GM19351 (cell line): ENCODE data around the gene DYNLT2.
A peak's percentile ranks its signal among the peaks of the same experiment; 100 is the strongest.

Experiments used
- ATAC-seq: cut with Tn5 transposase; IDR thresholded peaks from one replicate; pipeline ENCODE4 v1.9.1; 2021; ENCODE audit warnings: mild to moderate bottlenecking, moderate library complexity; ENCODE audit not compliant: unreplicated experiment

DYNLT2 gene

GRCh38 chr6:169738976-169739529 is 12.3 kb downstream of the DYNLT2 start:
- ATAC-seq = no peak

GRCh38 chr6:169738204-169738975 is 13.0 kb downstream of the DYNLT2 start:
- no peak for ATAC-seq

DNA sequence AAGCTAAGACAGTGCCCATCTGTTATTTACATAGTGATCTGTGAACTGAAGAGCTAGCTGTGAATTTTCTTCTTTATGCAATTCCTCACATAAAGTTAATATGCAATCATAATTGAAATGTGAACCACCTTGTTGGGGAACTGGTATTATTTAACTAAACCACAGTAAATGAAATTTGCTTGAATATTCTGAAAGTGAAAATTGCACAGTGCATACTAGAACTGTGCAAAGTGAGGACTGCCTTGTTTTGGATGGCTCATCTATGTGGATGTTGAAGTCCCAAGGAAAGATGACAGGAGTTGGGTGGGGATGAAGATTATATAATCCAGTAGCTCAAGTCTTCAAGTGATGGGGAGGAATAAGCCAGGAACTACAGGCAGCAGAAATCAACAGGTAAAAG is 21.4 kb downstream of the DYNLT2 start:
- ATAC-seq = no peak

DNA sequence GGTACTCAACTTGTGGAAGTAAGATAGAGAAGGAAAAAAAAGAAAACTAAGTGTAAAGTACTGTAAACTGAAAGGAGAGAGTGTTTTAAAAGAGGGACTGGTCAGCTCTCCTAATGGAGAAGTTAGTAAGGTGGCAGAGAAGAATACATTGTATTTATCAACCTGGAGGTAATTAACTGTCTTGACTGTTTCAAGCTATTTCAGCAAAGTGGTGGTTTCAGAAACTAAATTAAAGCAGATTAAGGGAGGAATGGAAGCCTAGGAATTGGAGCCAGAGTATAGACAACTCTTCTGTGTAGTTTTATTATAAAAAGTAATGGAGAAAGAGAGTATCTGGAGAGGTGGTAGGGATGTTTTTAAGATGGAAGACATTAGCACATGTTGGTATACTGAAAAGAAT is 24.4 kb downstream of the DYNLT2 start:
- ATAC-seq = no peak

DNA sequence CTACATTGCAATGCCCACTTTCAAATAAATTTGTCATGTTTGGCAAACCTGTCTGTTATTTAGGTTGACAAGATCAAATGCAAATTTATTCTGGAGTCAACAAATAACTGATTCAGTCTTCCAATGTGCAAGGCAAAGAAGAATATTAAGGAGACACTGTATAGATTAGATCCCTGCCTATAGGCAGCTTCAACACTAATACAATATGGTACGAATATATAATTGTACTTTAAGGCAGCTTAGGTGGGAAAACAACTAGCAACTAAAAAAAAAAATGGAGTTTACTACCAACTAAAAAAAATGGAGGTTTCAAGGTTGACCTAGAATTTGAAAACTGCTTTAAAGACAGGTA is 25.3 kb downstream of the DYNLT2 start:
- ATAC-seq = no peak

DNA sequence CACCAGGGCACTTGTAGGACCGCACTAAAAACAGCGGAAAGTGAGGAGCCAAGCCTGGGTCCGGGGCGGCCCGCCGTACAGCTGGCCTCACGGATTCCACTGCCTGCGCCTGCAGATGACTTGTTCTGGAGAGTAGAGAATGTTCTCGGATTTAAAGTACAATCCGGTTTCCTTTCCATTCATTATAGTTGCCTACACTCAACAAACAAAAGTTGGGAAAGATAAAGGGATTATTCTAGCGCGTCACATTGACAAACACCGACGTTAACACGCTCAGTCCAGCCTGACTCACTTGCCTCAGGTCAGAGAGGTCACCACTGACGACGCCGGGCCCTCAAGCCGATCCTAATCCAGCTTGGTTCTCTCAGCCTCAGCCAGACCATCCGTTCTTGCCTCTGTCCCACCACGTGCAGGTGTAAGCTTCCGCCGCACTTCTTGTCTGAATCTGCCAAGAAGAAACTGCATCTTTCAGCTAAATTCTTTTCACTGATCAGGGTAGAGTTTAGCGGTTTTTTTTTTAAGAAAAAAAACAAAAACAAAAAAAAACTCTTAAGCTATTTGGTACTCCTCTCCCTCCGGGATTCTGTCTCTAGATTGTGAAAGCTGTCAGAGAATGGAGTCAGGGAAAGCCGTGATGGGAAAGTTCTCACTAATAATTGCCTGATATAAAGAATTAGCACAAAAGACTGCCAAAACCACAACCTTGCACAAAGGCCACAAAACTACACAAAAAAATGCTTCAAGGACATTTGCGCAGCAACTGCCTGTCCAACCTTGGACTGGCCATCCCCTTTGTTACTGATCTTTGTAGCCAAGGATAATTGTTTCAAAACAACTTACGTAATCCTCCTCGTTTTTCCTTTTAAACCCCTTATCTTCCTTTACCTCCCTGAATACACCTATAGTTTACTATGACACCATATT is 26.0 kb downstream of the DYNLT2 start:
- ATAC-seq = peak; percentile 21

GRCh38 chr6:169724494-169725124 is 26.8 kb downstream of the DYNLT2 start, which contains the start of gene PHF10:
TSS of gene PHF10 (minus strand) at chr6:169724500. CDS start at chr6:169723931, 569 bp downstream.
- peak; percentile 40 for ATAC-seq

- ATAC-seq = peak; percentile 34
Observed at GRCh38 chr6:169723991-169724493, 27.3 kb downstream of the DYNLT2 start.

GRCh38 chr6:169723200-169723909 is 28.0 kb downstream of the DYNLT2 start:
- ATAC-seq = peak; percentile 37

DNA sequence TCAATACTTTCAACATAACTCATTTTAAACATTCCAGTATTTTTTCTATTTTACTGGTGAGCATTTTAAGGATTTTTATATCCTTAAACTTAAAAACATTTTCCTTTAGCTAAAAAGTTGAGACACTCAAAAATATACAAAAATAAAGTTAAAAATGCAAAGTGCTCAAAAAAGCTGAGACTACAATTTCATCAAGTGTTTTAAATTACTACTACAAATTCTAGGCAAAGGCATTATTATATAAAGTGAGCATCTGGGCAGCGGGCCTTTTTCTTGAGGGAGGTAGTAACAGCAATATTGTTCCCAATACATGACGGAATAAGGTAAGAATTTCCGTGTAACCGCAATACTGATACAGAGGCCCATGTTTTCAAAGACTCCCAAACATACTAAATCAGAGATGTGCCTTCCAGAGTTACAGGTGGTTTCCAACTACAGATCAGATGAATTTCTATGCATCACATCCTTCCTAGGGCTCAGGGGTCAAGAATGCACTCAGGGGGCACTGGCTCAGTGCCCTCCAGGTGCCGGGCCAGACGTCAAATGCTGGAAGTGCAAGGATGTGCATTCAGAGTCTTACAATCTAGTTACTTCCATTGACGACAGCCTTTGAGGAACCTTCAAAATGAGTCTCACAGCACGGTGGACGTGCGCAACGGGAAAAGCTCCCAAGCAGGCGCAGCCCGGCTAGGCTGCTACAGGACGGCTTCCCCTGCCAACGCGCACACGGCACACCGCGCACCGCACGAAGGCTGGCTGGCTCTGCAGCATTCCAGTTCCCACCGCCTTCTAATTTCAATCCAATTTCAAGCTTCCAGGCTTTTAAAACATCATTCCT is 28.8 kb downstream of the DYNLT2 start:
- peak; percentile 17 for ATAC-seq

DNA sequence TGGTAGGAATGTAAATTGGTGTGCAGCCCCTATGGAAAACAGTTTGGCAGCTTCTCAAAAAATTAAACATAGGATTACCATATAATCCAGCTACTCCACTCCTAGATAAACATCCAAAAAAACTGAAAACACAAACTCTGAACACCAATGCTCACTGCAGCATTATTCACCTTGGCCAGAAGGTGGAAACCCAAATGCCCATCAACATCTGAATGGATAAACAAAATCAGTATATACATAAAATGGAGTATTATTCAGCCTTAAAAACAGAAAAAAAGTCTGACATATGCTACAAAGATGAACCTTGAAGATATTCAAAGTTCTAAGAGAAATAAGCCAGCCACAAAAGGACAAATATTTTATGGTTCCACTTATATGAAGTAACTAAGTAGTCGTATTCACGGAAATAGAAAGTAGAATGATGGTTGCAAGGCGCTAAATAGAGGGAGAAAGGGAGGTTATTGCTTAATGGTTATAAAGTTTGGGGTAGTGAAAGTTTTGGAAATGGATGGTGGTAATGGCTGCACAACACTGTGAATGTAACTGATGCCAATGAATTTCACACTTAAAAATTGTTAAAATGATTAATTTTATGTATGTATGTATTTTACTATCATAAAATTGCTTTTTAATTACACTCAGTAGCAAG is 31.0 kb downstream of the DYNLT2 start:
- no peak for ATAC-seq

DNA sequence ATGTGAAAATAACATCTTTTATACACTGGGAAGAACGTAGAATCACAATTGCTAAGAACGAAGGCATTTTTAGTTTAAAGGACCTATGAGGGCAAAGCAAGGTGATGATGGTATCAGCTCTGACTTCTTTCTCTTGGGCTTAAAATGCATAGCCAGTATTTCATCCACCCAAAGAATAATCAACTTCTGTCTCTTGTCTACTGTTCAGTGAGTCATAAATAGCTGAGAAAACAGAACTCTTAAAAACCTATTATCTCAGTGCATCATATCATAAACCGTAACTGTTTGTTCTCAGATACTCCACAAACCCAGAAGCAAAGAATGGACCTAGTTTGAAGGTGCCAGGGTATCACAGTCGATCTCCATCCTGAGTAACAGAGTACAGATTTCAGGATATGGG is 32.3 kb downstream of the DYNLT2 start:
- no peak for ATAC-seq

DNA sequence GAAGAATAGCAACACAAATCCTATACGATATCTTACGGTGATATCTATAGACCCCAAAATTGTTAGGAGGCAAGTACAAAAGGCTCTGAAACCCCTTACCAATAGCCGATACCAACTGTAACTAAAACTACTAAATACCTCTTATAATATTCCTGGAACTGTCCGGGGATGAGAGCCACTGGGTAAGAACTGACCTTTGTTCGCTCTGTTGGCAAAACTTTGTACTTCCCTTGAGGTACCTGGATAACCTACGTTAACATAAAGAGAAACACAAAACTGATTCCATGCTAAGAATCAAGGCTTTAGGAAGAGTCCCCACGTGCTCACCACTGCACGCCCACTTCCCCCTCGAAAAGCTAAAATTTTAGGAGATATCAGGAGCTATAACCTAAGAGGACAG is 36.8 kb downstream of the DYNLT2 start:
- no peak for ATAC-seq

DNA sequence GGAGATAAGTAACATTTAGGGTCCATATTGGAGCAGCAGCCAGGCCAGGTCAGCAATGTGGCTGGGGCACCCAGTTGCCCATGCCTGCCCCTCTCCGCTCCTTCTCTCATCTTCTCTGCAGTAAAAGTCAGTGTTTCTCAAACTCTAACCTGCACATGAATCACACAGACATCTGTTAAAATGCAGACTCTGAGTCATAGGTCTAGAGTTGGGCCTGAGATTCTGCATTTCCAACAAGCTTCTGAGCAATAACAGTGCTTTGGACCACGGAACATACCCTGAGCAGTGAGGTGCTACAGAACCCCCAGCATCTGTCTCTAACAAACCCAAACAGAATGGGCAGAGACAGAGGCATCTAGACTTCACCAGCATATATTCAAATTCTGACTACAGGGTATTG is 37.2 kb downstream of the DYNLT2 start:
- no peak for ATAC-seq

DNA sequence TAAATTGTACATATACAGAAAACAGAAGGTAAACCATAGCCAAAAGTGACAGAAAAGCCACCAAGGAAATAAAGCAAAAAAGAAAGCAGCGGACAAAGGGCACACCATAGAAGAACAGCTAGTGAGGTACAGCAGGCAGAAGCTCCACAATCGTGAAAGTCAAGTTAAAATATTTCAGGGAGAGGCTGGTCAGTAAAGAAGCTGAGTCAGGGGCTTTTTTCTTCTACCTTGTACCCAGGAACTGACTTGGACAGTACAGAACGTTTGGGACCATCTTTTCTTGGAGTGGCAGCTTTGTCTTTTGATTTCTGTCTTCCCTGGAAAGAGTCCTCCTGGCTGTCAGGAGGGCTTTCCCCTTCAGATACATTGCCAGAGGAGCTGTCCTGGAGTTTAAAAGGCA is 41.4 kb downstream of the DYNLT2 start:
- no peak for ATAC-seq

- peak; percentile 57 for ATAC-seq
Observed at GRCh38 chr6:169709293-169709692, 42.1 kb downstream of the DYNLT2 start.

- ATAC-seq = no peak
Observed at GRCh38 chr6:169707772-169708171, 43.6 kb downstream of the DYNLT2 start.

DNA sequence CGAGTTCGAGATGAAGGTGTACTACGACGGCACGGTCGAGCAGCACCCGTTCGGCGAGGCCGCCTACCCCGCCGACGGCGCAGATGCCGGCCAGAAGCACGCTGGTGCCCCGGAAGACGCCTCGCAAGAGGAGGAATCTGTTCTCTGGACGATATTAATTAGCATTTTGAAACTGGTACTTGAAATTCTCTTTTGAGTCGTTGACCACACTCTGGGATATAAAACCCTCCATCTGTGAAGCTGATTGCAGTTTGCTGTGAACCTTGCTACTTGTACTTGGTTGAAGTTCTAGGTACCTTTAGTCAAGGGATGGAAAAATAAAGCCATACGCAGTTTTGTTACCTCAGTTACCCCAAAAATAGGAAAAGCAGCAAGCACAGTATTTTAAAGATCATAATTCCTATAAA is 48.5 kb downstream of the DYNLT2 start:
- peak; percentile 15 for ATAC-seq
